ENCODE results near the gene DHRS3.

DHRS3 gene

GRCh38 chr1:12604114-12604874, 13.7 kb downstream of the DHRS3 start:
- H3K27ac ChIP-seq (ENCODE audit: low read length, poor library complexity, severe bottlenecking) = no peak overlapping the region
- no peak overlapping the region for H2BK120ac ChIP-seq (ENCODE audit: low read depth, low read length)
- H4K91ac ChIP-seq (ENCODE audit: low read length) = no peak overlapping the region
- H2AFZ ChIP-seq (ENCODE audit: low read depth, low read length) = no peak overlapping the region
- no peak overlapping the region for H4K8ac ChIP-seq (ENCODE audit: low read length)
- H3K4me2 ChIP-seq (ENCODE audit: low read length, poor library complexity, severe bottlenecking) = no peak overlapping the region
- H2AK5ac ChIP-seq (ENCODE audit: low read length, severe bottlenecking) = no peak overlapping the region
- H3K18ac ChIP-seq (ENCODE audit: low read depth in 1 of 2, low read length in 2 of 2) = no peak overlapping the region
- H3K27me3 ChIP-seq (ENCODE audit: control insufficient read depth in 1 of 2, insufficient read depth in 1 of 2, low read length in 2 of 2) = no peaks in the 10 kb centered on the region
- H2BK15ac ChIP-seq (ENCODE audit: low read depth, poor library complexity, severe bottlenecking) = no peak overlapping the region
- 28% methylated on average over 13 of the region's 16 CpGs for WGBS
- DNase-seq = peak; percentile 97
- no peak overlapping the region for H3K4ac ChIP-seq (ENCODE audit: low read depth in 1 of 2, low read length in 2 of 2)
- H3K14ac ChIP-seq (ENCODE audit: low read length in 2 of 2) = no peak overlapping the region
- no peak overlapping the region for H2BK12ac ChIP-seq (ENCODE audit: low read length in 2 of 2)
- no peaks in the 10 kb centered on the region for H3K79me1 ChIP-seq (replicated peaks; ENCODE audit: low read length, poor library complexity, severe bottlenecking)
- no peak overlapping the region for H3K9ac ChIP-seq (ENCODE audit: low read length)
- peaks cover 9% of the 10 kb centered on the region for H3K4me1 ChIP-seq (ENCODE audit: control insufficient read depth, insufficient read depth, low read depth, low read length)
- no peaks in the 10 kb centered on the region for H3K9me3 ChIP-seq (ENCODE audit: control insufficient read depth, low read length)
- no peaks in the 10 kb centered on the region for H3K36me3 ChIP-seq (ENCODE audit: control insufficient read depth in 1 of 2, insufficient read depth in 2 of 2, low read depth in 1 of 2, low read length in 2 of 2)
- H2BK5ac ChIP-seq (ENCODE audit: low read depth, low read length, poor library complexity, severe bottlenecking) = no peak overlapping the region
- no peak overlapping the region for H3K23ac ChIP-seq (ENCODE audit: low read length in 2 of 2)
- no peak overlapping the region for H3K4me3 ChIP-seq (ENCODE audit: insufficient read depth in 1 of 2, low read depth in 1 of 2, low read length in 2 of 2)

GRCh38 chr1:12603224-12603623, 14.8 kb downstream of the DHRS3 start:
- Histone ChIP-seq H2BK12ac (ENCODE audit: low read length in 2 of 2) (peak overlapping the region in 1 of 2 experiments; percentile 49), H3K27ac (ENCODE audit: low read length, poor library complexity, severe bottlenecking) (no peak overlapping the region), H3K9me3 (ENCODE audit: control insufficient read depth, low read length) (no peaks in the 10 kb centered on the region), H3K23ac (ENCODE audit: low read length in 2 of 2) (no peak overlapping the region), H3K9ac (ENCODE audit: low read length) (no peak overlapping the region), H2BK120ac (ENCODE audit: low read depth, low read length) (no peak overlapping the region), H3K4me2 (ENCODE audit: low read length, poor library complexity, severe bottlenecking) (no peak overlapping the region), H3K79me1 (replicated peaks; ENCODE audit: low read length, poor library complexity, severe bottlenecking) (no peaks in the 10 kb centered on the region), H3K4me1 (ENCODE audit: control insufficient read depth, insufficient read depth, low read depth, low read length) (peaks cover 9% of the 10 kb centered on the region), H2AFZ (ENCODE audit: low read depth, low read length) (no peak overlapping the region), H4K91ac (ENCODE audit: low read length) (no peak overlapping the region), H2BK15ac (ENCODE audit: low read depth, poor library complexity, severe bottlenecking) (no peak overlapping the region), H3K4ac (ENCODE audit: low read depth in 1 of 2, low read length in 2 of 2) (no peak overlapping the region), H3K36me3 (ENCODE audit: control insufficient read depth in 1 of 2, insufficient read depth in 2 of 2, low read depth in 1 of 2, low read length in 2 of 2) (no peaks in the 10 kb centered on the region), H3K18ac (ENCODE audit: low read depth in 1 of 2, low read length in 2 of 2) (no peak overlapping the region), H2AK5ac (ENCODE audit: low read length, severe bottlenecking) (no peak overlapping the region), H4K8ac (ENCODE audit: low read length) (no peak overlapping the region), H3K14ac (ENCODE audit: low read length in 2 of 2) (no peak overlapping the region), H2BK5ac (ENCODE audit: low read depth, low read length, poor library complexity, severe bottlenecking) (no peak overlapping the region), H3K27me3 (ENCODE audit: control insufficient read depth in 1 of 2, insufficient read depth in 1 of 2, low read length in 2 of 2) (no peaks in the 10 kb centered on the region), H3K4me3 (ENCODE audit: insufficient read depth in 1 of 2, low read depth in 1 of 2, low read length in 2 of 2) (no peak overlapping the region)
- 75% methylated on average over 9 of the region's 9 CpGs for WGBS
- no peak for DNase-seq

GRCh38 chr1:12602659-12603024, 15.4 kb downstream of the DHRS3 start:
- H2AK5ac ChIP-seq (ENCODE audit: low read length, severe bottlenecking) = no peak overlapping the region
- no peak overlapping the region for H2BK12ac ChIP-seq (ENCODE audit: low read length in 2 of 2)
- H2BK5ac ChIP-seq (ENCODE audit: low read depth, low read length, poor library complexity, severe bottlenecking) = no peak overlapping the region
- WGBS = 90% methylated on average over 6 of the region's 6 CpGs
- H3K4me3 ChIP-seq (ENCODE audit: insufficient read depth in 1 of 2, low read depth in 1 of 2, low read length in 2 of 2) = no peak overlapping the region
- no peak overlapping the region for H3K4me2 ChIP-seq (ENCODE audit: low read length, poor library complexity, severe bottlenecking)
- DNase-seq = no peak
- H3K27me3 ChIP-seq (ENCODE audit: control insufficient read depth in 1 of 2, insufficient read depth in 1 of 2, low read length in 2 of 2) = no peaks in the 10 kb centered on the region
- H3K36me3 ChIP-seq (ENCODE audit: control insufficient read depth in 1 of 2, insufficient read depth in 2 of 2, low read depth in 1 of 2, low read length in 2 of 2) = no peaks in the 10 kb centered on the region
- no peaks in the 10 kb centered on the region for H3K79me1 ChIP-seq (replicated peaks; ENCODE audit: low read length, poor library complexity, severe bottlenecking)
- H2BK120ac ChIP-seq (ENCODE audit: low read depth, low read length) = no peak overlapping the region
- no peak overlapping the region for H3K23ac ChIP-seq (ENCODE audit: low read length in 2 of 2)
- no peak overlapping the region for H2AFZ ChIP-seq (ENCODE audit: low read depth, low read length)
- no peaks in the 10 kb centered on the region for H3K9me3 ChIP-seq (ENCODE audit: control insufficient read depth, low read length)
- H3K18ac ChIP-seq (ENCODE audit: low read depth in 1 of 2, low read length in 2 of 2) = no peak overlapping the region
- peaks cover 9% of the 10 kb centered on the region for H3K4me1 ChIP-seq (ENCODE audit: control insufficient read depth, insufficient read depth, low read depth, low read length)
- H3K9ac ChIP-seq (ENCODE audit: low read length) = no peak overlapping the region
- H3K4ac ChIP-seq (ENCODE audit: low read depth in 1 of 2, low read length in 2 of 2) = no peak overlapping the region
- H4K8ac ChIP-seq (ENCODE audit: low read length) = no peak overlapping the region
- H4K91ac ChIP-seq (ENCODE audit: low read length) = no peak overlapping the region
- H3K27ac ChIP-seq (ENCODE audit: low read length, poor library complexity, severe bottlenecking) = no peak overlapping the region
- H2BK15ac ChIP-seq (ENCODE audit: low read depth, poor library complexity, severe bottlenecking) = no peak overlapping the region
- no peak overlapping the region for H3K14ac ChIP-seq (ENCODE audit: low read length in 2 of 2)

GRCh38 chr1:12601700-12602658, 16.0 kb downstream of the DHRS3 start:
- Histone ChIP-seq H2AFZ (ENCODE audit: low read depth, low read length) (no peak overlapping the region), H3K4me2 (ENCODE audit: low read length, poor library complexity, severe bottlenecking) (no peak overlapping the region), H2BK120ac (ENCODE audit: low read depth, low read length) (no peak overlapping the region), H3K27me3 (ENCODE audit: control insufficient read depth in 1 of 2, insufficient read depth in 1 of 2, low read length in 2 of 2) (no peaks in the 10 kb centered on the region), H3K4ac (ENCODE audit: low read depth in 1 of 2, low read length in 2 of 2) (no peak overlapping the region), H3K9me3 (ENCODE audit: control insufficient read depth, low read length) (no peaks in the 10 kb centered on the region), H2BK5ac (ENCODE audit: low read depth, low read length, poor library complexity, severe bottlenecking) (no peak overlapping the region), H2BK12ac (ENCODE audit: low read length in 2 of 2) (no peak overlapping the region), H4K91ac (ENCODE audit: low read length) (no peak overlapping the region), H3K9ac (ENCODE audit: low read length) (no peak overlapping the region), H3K27ac (ENCODE audit: low read length, poor library complexity, severe bottlenecking) (no peak overlapping the region), H3K18ac (ENCODE audit: low read depth in 1 of 2, low read length in 2 of 2) (no peak overlapping the region), H4K8ac (ENCODE audit: low read length) (no peak overlapping the region), H3K36me3 (ENCODE audit: control insufficient read depth in 1 of 2, insufficient read depth in 2 of 2, low read depth in 1 of 2, low read length in 2 of 2) (no peaks in the 10 kb centered on the region), H3K4me3 (ENCODE audit: insufficient read depth in 1 of 2, low read depth in 1 of 2, low read length in 2 of 2) (no peak overlapping the region), H3K23ac (ENCODE audit: low read length in 2 of 2) (no peak overlapping the region), H3K14ac (ENCODE audit: low read length in 2 of 2) (no peak overlapping the region), H2BK15ac (ENCODE audit: low read depth, poor library complexity, severe bottlenecking) (no peak overlapping the region), H3K4me1 (ENCODE audit: control insufficient read depth, insufficient read depth, low read depth, low read length) (peaks cover 9% of the 10 kb centered on the region), H3K79me1 (replicated peaks; ENCODE audit: low read length, poor library complexity, severe bottlenecking) (no peaks in the 10 kb centered on the region), H2AK5ac (ENCODE audit: low read length, severe bottlenecking) (no peak overlapping the region)
- peak; percentile 43 for DNase-seq
- 70% methylated on average over 13 of the region's 13 CpGs for WGBS
